Epithelial cell of prostate (primary cell): ENCODE measurements around the gene ABTB2.

Source experiments
- DNase-seq: peaks from one replicate; pipeline ENCODE4 v3.0.0-alpha.2; 2011; ENCODE audit warnings: low read depth, low spot score
- H3K27ac ChIP-seq: fragments of 450-650 bp; 2 replicates; pipeline ENCODE4 v1.5.1; 2017; ENCODE audit warnings: mild to moderate bottlenecking

Gene ABTB2

DNA sequence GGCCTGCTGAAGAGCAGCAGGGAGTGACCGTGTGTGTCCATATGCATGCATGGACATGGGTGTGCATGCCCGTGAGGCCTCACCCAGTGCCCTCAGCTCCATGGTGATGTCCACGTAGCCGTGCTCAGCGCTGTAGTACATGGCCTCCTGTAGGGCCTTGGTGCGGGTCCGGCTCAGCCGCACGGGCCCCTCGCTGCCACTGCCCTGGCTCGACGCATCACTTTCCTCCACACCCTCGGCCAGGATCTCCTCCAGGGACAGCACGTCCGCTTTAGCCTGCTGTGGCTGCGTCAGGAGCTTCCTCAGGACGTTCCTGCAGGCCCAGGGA lies 195.4 kb downstream of the ABTB2 start:
- no peak for DNase-seq
- H3K27ac ChIP-seq, result no peak overlapping the region

DNA sequence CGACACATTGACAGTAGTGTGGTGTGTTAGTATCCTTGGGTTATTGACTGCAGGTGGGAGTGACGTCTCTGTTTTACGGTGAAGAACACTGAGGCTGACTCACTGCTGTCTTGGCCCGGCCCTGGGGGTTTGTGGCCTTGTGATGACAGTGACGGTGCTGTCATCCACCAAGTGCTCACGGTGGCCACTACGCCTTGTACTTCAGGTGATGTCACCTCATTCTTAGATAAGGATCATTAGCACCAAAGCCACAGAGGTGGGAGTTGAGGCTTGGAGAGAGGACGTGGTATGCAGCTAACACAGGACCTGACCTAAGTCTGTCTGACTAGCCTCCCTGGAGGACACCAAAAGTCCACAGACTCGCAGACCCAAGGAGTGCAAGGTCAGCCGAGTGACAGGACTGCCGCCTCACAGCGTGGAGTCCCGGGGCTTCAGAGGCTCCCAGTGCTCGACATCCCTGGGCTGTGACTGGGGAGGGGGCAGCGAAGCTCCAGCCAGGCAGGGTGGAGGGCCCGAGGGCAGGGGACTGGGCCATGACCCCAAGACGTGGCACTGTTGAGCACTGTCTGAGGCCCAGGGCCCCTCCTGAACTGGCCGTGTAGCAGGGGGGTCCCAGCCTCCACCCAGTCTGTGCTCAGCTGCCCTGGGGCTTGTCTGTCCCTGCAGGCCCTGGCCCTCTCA lies 195.9 kb downstream of the ABTB2 start:
- DNase-seq, result no peak
- no peak overlapping the region for H3K27ac ChIP-seq

DNA sequence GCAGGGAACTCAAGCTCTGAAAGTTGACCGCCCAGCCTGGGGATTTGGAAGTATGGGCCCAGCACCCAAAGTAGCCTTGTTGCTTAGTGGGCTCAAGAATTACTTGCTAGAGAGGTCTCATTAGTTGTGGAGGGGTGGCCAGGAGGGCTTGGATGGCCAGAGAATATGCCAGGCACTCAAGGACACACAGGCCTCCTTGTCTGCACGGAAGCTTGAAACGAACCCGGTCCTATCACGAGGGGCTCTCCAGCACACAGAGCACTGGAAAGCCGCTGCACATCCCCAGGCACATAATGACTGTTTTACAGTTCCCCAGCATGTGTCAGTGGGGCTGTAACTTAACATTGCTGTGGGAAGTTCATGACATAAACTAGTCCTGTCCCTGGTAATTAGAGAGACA lies 196.4 kb downstream of the ABTB2 start:
- no peak for DNase-seq
- H3K27ac ChIP-seq, result no peak overlapping the region

DNA sequence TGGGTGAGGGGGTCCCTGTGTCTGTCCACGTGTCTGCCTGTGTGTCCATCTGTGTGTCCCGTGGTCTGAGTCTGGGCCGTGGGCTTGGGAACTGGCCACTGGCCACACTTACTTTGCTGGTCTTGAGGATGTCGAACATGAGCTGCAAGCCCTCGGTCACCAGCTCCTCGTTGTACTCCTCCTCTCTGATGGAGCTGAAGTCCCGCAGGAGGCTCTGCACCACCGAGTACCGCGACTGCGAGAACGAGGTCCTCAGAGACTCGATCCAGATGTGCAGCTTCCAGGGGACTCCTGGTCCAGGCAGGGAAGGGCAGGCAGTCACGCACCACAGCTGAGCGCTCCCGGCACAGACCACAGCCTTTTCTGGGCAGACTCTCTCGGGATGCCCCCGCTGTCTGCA lies 197.0 kb downstream of the ABTB2 start:
- no peak for DNase-seq

DNA sequence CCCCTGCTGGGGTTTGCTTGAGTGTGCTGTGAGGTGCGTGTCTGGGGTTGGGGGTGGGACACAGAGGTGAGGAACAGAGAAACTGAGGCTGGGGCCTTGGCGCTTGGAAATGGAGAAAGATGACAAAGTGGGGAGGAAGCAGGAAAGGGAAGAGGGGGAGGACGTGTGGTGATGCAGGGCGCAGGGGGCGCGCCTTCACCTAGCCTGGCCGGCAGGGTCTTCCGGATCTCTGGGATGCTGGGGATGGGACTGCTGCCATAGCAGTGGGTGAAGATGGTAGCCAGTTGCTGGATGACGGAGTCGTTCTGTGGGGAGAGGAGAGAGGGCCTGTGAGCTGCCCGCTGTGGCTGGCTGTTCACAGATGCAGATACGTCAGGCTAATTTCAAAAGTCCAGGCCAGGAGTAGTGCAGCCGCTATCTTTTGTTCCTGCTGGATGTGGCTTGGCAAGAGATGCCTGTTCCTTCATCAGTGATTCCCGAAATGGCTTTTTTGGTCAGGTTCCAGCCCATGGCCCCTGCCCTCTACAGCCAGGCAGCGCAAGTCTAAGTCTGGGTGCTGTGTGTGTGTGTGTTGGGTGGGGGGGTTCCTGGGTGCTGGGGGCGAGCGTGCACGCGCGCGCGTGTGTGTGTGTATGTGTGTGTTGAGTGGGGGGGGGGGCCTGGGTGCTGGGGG lies 197.6 kb downstream of the ABTB2 start:
- H3K27ac ChIP-seq, result no peak overlapping the region
- no peak for DNase-seq

More for the DNA sequence above, 197.0 kb downstream of the ABTB2 start:
- no peak overlapping the region for H3K27ac ChIP-seq

DNA sequence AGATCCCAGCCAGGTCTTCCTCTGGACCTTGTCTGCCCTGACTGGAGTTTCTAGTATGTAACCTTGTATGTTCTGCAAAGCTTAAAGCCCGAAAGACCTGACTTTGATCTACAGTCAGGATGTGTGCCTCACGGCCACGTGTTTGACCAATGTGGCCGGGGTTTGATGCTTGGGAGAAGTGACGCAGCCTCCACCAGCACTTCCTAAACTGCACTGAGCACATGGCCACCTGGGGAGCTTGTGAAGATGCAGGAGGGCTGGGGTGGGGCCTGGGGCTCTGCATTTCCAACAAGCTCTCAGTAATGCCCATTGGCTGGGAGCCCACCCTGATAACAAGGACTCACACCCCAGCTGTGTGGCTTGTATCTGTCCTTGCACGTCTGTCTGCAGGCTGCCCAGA lies 199.1 kb downstream of the ABTB2 start:
- no peak overlapping the region for H3K27ac ChIP-seq
- DNase-seq, result no peak

DNA sequence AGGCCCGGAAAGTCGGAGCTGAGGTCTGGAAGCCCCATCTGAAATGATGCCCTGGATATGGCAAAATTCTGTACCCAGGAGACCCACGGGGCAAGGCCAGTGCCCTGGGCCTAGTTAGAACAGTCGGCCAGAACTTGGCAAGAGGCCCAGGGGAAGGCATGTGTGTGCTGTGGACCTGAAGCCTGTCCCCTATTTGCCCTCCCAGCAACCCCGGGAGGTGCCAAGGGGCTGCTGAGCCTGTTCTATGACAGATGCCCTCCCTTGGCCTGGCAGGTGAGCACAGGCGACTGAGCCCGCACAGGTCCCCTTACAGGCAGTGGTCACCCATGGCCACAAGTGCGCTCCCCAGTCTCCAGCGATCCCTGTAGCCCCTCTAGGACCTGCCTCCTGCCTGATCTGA lies 200.6 kb downstream of the ABTB2 start:
- no peak overlapping the region for H3K27ac ChIP-seq
- DNase-seq, result no peak

DNA sequence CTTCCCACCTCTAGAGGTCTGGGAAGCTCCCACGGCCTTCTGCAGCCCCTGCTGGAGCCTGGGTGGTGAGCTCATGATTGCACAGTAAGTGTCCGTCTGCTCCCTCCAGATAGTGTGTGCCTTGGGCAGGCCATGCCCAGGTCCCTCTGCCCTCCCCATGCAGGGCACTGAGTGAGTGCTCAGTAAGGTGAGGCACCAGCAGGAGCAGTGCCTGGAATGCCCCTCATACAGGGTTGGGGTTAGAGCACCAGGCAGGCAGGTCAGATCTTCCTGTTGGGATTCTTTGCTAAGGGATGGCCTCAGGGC lies 202.1 kb downstream of the ABTB2 start:
- DNase-seq, result no peak
- no peak overlapping the region for H3K27ac ChIP-seq

DNA sequence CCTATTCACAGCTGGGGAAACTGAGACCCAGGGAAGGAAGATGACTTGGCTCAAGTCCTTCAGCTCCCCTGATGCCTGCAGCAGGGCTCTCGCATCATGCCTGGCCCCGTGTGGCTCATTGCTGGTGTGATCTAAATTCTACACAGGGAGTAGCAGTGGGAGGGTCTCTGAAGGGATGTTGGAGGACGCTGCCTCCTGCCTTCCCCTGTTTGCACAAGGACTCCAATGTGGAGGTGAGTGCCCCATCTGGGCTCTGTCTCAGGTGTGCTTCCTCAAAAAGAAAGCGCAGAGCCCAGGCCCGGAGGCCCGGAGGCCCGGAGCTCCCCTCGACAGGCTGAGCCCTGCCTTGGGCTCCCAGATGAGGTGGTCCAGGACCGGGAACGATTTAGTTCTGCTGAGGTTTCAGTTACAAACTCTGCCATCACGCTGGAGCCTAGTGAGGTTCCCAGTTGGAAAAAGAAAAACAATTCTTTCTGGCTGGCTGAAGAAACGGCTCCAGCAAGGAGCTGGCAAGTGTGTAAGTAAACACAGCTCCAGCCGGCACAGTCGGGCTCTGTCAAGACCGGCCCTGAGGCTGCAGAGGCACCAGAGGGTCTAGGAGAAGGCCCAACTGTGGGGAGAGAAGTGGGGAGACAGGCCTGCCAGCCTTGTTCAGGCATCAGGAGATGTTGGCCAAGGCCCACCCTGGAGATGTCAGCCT lies 202.6 kb downstream of the ABTB2 start:
- H3K27ac ChIP-seq, result no peak overlapping the region
- no peak for DNase-seq

DNA sequence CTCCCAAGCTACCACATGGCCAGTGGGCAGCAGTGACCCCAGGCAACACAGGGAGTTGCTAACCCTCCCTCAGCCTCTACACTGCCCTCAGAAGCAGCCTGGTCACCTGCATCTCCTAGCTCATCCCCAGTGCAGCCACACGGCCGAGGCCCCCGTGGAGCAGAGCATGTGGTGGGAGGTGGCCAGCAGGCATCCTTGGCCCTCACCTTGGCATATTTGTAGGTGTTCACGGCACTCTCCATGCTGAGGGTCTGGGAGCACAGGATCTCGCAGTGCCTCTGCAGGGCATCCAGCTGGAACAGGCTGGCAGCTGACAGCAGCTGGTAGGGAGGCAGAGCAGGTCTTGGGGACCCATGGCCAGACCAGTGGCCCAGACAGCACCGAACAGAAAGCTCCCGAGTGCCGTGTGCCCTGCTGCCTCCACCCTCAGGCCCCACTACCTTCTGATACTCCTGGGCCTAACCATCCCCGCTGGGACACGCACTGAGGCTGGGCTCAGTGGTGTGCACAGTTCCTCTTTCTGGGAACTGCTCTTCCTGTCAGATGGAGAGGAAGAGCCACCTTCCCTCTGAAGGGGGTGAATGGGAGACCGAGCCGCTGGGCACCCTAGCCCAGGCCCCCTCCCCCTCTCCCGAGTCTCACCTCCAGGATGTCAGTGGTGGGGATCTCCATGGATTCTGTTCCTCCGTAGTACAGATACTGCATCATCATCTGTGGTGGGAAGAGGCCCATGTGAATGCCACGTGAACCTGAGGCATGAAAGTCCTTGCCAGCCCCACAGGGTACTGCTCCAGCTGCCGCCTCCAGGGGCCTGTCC lies 203.5 kb downstream of the ABTB2 start:
- no peak for DNase-seq
- no peak overlapping the region for H3K27ac ChIP-seq

DNA sequence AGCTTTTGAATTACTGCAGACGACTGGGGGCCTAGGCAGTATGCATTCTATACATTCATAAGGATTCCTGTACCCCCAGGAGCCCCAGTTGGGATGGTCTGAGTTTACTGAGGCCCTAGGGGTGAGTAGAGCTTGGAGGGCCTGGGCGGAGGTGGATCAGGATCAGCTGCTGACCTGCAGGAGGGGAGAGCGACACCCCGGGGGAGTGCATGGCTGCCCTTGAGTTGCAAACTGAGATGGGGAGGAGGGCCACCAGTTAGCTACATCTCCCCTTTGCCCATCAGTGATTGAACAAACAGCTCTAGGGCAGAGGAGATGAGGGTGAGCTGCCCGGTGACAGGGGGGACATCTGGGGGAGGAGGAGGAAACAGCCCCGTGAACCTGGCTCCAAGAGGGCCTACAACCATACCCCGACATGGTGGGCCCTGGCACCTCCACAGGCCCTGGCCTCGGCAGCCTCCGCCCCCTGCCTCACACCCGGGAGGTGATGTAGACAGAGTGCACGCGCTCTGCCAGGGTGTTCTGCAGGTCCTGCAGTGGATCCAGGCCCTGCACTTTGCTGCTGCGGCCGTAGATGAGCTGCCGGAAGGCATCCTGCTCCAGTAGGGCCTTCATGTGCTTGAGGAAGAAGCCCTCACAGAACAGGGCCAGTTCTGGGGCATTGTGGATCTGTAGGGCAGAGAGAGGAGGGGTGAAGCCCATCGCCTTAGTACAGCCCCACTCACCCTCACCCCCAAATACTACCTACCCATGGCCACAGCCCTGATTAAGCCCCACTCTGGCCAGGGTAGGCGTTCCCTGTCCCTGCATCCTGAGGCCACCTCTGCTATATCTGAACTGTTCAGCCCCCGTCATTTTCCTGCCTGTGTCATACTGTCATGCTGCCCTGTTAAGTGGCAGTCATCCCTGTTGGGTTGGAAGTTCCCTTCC lies 205.6 kb downstream of the ABTB2 start:
- DNase-seq, result no peak
- no peak overlapping the region for H3K27ac ChIP-seq

DNA sequence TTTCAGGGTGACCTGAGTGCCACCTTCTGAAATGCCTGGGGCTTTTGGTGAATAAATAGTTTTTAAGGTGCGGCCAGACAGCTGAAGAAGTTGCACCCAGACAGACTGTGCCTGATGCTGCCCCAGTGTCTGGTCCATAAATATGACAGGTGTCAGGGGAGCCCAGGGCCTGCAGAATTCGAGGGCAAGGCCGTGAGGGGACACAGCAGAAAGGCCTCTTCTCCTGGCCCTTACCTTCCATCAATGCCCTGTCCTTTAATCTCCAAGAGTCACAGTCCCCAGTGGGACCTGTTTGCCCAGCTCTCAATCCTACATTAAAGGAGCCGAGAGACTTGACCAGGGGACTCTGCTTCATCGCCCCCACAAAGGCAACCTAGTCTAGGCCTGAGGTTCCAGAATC lies 206.6 kb downstream of the ABTB2 start:
- DNase-seq, result no peak
- H3K27ac ChIP-seq, result no peak overlapping the region

DNA sequence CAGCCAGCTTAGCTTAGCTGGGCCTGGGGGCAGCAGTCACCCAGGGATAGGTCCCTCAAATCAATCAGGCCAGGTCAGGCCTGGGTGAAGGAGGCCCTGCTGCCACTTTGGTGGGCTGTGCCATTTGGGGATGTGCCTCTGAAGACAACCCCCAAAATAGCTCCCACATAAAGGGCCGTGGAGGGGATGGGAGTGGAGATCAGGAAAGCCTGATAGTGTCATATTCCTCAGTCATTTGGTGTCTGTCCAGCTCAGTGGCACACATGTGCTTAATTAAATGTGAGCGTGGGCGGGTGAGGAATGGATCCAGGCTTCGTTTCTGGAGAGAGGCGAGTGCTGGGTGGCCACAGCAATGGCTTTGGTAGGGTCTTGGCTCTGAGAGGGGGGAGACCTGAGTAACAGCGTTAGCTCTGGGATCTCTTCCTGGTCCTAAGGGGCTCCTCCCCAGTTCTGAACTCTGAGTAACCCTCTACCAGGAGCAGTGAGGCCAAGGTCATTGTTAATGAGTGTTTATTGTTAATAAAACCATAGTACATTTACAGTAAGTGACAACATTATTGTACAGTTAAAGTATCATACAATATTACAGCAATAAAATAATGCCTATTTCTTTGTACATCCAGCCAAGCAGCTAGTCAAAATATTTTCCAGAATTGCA lies 207.2 kb downstream of the ABTB2 start:
- no peak overlapping the region for H3K27ac ChIP-seq
- no peak for DNase-seq

DNA sequence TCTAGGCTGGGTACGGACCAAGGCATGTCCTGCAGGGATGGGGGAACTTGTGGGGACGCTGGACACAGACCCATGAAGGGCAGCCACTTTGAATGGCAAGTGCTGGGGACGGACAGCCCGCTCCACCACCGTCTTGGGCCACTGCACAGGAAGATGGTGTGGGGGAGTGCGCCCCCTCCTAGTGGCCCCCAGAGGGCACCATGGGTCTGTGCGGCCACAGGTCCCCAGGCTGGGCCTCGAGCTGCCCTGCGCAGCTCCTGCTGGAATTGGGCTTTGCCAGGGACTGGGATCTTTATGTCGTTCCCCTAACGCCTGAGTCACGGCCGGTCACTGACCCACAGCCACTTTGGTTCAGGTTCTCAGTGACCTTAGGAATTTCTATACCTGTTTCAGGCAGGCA lies 208.0 kb downstream of the ABTB2 start:
- DNase-seq, result no peak
- H3K27ac ChIP-seq, result no peak overlapping the region

DNA sequence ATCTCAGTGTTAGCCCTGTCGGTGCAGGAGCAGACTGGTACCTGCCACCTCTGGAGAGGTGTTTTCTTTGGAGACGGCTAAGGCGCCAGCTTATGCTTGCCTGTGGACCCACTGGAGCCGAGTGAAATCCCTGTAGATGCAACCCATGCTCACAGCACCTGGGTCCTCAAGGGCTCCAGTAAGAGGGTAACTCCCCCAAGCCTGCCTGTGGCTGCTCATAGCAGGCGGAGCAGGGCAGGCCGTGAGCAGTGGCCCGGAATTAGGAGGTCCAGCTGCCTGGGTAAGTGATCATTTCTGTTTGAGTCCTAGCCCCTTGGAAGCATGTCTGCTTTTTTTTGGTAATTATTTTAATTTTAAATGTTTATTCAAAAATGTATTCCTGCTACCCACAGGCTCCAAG lies 208.5 kb downstream of the ABTB2 start:
- no peak for DNase-seq
- no peak overlapping the region for H3K27ac ChIP-seq

DNA sequence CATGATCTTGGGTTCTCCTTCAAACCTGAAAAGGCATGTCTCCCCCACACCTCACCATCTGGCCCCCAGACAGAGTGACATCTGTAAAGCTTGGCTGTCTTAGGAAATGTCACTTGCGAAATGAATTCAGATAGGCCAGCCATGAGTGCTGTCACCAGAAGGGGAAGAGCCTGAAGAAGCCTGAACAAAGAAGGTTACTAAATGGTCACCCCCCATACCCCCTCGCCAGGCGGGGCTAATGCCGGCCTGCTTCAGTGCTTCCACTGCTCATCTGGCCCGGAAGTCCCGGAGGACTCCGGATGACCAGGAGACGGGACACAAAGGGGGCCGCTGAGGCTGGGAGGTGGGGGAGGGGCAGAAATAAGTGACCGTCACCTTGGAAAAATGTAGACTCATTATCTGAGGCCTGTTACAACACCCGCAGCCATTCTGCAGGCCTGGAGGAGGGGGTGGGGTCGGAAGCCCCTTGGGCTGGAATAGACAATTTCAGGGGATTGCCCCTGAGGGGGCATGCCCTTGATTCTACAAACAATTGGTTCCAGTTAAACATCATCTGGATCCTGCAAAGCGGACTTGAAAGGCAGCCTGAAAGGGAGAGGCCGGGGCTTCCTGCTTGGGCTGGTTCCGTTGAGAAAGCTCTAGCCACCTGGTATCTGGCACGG lies 209.2 kb downstream of the ABTB2 start:
- H3K27ac ChIP-seq, result no peak overlapping the region
- no peak for DNase-seq

DNA sequence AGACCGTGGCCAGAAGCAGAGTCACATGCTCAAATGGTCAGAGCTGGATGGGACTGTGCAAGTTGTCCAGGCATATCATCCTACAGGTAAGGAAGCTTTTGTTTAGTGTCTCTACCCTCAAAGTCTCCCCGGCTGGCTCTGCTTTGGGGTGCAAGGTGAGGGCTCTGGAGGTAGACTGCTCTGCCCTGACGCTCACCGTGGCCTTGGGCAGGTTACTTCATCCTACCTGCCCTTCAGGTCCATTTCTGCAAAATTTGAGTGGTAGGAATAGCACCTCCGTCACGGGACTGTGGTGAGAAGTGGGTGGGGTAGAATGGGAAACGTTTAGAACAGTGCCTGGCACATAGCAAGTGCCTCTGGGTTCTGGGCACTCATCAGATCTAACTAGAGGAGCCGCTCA lies 210.2 kb downstream of the ABTB2 start:
- no peak for DNase-seq
- no peak overlapping the region for H3K27ac ChIP-seq

DNA sequence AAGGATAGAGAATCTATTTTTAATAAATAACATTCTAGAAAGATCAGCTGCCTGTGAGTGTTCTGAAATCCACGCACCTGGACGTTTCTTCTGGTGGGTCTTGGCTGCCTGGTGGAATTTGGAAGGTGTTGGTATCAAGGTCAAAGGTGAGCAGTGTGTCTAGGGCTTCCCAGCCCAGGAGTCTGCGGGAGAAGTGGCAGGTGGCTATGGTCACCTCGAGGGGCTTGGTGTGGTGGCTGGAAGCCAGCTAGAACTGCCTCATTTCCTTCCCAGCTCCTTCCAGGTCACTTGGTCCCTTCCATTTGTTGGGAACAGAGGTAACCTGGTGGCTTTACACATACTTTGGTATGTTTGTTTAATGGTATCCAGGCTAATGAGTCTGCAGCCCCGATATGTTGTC lies 210.9 kb downstream of the ABTB2 start:
- no peak for DNase-seq
- H3K27ac ChIP-seq, result no peak overlapping the region

DNA sequence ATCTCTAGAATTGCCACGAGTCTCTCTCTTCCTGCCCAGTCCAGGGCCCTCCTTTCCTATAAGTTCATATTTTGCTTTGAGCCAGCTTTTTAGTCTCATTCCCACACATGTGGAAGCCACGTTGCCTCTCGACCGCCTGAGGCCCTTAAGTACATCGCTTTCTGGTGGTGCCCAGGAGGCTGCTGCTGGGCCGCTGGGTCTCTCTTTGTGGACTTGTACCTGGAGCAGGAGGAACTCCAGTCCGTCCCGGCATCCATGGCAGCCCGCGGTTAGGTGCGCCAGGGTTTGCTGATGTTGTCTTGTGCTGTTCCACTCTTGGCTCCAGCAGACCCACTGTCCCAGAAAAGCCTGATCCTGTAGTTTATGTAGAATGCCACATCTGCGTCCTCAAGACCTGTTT lies 211.4 kb downstream of the ABTB2 start:
- no peak for DNase-seq
- H3K27ac ChIP-seq, result no peak overlapping the region
